NOMO-1 (cell line): ENCODE measurements around the gene FAM163A.
"Not testable (repeated sequence)": the region's sequence is repeated elsewhere in the genome, so short reads cannot be mapped to it uniquely, and the experiment has no call there.

Source experiments
- DNase-seq, 2 experiments: peaks; one replicate each; lab custom pipeline; 2025; ENCODE audit not compliant: unreplicated experiment in 2 of 2; lab: John Stamatoyannopoulos, UW

The FAM163A gene

DNA sequence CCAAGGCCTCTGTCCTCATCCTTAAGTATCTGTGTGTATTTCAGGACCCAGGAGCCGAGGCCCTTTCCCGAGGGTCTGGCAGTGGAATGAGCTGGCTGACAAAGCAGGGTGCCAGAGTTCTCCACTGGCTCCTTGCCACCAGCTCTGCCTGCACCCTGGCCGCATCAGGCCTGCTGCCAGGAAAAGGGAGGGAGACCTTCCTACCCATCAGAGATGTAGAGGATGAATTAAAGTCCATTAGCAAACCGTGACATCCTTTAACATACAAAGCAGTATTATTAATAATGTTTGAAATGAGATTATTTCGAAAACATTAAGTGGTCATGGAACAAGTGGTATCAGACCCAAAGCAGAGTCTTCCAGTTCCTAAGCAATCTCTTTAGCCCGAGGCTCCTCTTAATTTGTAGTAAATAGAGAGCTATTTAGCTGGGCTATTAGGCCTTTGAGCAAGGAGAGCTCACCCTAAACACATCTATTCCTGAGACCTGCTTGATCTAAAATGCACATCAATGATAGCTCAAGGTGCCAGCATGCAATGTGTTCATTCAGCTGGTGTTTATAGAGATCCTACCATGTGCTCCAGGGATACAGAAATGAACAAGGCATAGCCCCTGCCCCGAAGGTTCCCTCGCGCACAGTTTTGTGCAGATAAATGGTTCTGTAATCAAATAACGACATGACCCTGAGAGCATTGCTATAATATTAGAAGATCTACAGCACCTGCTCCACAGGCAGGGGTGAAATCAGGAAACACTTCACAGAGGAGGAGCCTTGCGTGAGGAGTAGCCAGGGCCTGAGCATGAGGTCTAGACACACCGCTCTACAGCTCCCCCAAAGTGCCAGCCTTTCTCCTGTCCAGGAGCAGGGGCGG, 44.0 kb downstream of the FAM163A start:
- DNase-seq, result no peak

DNA sequence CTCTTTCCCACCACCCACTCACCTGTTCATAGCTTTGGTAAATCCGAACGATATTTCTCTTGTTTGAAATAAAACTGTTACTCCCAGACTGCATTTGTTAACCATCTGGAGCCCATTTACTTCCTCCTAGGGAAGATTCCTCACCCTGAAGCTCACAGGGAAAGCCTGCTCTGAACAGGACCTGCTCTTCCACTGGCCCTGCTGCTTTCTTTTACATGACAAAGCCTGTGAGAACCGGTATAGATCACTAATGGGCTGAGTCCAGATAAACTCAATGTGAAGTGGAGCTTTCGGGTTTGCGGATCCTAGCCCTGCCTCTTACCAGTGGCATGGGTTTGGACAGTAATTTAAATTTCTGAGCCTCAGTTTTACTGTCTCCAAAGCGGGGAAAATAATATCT, 45.2 kb downstream of the FAM163A start:
- DNase-seq, result no peak

DNA sequence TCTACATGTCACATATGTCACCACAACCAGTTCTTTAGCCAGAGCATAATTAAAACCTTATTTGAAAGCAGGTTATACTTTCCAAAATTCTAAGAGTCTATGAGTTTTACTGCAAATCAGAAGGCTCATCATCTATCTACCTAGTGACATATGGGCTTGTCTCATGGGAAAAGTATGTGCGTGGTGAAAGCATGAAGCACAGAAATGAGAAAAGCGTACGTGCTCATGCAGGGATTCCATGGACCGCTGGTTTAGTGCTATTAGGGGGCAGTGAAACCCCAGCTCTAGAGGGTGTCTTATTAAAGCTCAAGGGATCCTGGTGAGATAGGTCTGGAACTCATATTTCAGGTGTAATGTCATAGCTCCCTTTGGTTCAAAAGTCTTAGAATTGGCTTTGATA, 50.2 kb downstream of the FAM163A start:
- no peak for DNase-seq

DNA sequence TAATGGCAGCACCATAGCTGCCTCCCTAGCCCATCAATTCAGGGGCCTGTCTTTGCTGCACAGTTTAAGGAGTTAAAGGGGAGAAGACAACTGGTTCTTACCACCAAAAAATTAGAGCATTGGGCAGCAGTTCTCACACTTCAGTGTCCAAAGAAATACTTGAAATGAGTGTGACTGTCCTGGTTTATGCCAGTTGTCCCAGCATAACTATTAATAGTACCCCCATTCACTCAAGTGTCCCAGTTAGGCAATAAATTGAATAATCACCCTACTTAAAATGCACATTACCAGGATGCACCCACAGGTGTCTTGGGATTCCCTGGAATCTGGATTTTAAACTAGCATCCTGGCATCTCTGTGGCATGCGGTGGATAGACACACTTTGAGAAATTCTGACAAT, 51.1 kb downstream of the FAM163A start:
- DNase-seq, result no peak

DNA sequence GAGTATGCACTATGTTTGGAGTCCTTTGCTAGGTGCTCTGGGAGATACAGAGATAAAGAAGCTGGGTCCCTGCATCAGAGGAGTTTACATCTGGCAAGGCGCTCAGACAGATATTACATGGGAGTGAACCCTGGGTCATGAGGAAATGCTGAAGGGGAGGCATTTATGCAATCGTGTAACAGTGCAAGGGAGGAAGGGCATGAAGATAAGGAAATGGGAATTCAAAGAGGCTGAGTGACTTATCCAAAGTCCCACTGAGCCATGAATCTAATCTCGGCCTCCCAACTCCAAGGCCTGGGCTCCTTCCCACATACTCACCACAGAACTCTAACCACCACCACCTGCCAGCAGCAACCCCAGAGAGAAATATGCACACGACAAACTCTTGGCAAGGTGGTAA, 51.6 kb downstream of the FAM163A start:
- DNase-seq, result peak in 1 of 2 experiments; percentile 4

DNA sequence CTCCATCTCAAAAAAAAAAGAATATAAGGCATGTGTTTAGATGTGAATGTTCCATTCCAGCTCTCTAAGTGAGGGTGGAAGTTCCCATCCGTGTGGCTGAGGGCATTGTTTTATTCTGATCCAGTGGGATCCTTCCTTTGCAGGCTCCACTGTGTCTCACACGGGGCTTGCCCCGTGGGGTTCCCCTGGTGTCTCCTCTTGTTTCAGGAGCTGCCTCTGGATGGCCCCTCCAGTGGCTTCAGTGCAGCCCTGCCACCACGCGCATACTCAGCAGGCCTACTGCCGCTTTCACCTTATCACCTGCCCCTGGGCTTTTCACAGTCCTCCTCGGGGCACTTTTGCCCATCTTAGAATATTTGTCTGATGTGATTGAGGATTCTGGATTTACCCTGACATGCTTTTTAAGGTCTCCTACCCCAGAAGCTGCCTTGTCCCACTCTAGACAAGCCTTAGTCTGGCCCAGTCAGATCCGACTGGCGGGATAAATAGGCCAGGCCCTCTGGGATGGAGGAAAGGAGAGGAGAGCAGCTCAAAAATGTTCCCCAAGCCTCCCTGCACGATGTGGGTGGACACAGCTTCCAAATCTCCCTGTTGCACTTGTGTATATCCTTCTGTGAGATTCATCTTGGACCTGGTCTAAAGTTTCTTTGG, 55.2 kb downstream of the FAM163A start:
- DNase-seq, result no peak

DNA sequence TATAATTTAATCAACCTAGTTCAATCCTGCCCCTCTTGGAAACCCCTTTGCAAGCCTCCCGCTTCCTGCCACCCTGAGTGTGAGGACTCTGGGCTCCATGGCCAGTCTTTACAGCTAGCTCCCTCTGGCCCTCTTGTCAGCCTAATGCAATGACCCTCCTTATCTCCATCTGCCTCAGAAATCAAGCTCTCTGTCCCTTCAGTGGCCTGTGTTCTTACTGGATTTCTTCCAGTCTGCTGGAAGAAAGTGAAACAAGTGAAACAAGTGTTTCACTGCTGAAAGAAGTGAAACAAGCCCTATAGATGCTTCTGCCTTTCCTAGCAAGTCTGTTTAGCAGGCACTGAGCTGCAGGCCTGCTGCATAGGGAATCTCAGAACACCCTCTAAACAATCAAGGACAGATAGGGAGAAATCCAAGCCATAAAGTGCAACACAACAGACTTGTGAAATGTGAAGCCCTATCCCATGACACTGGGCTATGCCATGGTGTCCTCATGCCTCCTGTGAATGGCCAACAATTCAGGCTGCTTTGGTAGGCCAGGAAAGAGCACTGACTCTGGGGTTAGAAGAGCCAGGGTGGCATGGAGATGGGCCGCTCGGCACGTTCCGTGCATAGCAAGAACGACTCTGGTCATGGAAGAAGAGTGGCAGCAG, 55.9 kb downstream of the FAM163A start:
- no peak for DNase-seq

DNA sequence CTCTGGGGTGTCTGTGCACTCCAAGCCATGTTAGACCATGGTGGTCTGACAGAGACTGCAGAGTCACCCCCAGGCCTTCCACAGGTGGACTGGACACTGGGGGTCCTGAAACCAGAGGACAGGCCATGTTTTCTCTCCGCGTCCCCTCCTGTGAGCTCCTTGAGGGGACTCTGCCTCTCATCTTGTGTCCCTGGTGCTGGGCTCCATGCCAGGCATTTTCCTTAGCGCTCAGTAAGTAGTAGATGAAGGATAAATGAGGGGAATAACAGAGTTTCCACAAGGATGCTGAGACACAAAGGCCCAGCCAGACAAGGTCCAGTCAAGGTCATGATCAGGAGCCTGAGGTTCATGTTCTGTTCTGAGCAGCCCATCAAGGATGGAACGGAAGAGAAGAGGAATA, 57.4 kb downstream of the FAM163A start:
- DNase-seq, result no peak

DNA sequence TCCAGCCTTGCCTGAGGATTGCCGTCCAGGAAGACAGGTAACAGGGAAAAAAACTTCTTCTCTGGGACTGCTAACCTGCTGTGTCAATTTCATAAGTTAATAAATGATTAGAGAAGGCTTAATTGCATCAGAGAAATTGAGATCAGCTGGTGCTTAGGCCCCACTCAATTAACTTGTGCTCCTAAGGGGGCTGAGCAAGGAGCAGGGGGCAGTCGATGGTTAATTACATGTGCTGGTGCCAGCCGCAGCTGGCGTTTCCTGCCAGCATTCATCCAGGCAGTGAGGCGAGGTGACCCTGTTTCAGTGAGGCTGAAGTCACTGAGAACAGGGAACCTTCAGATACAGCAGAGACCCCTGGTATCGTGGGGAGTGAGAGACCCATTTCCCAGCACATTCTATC, 60.0 kb downstream of the FAM163A start:
- no peak for DNase-seq

DNA sequence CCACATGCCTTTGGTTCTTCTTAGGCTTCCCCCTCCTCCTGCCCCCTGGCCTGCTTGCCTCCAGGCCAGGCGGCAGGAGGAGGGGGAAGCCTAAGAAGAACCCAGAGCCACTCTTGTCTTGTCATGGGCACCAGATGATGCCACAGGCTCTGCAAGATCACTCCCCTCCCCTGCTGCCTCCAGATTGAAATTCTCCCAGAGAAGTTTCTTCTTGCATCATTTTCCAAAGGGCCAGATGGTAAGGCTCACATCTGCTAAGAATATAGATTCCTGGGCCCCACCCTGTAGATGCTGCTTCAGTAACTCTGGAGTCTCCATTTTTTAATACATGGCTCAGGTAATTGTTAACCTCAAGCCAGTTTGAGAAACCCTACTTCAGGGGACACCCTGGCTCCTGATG, 60.8 kb downstream of the FAM163A start:
- no peak for DNase-seq

DNA sequence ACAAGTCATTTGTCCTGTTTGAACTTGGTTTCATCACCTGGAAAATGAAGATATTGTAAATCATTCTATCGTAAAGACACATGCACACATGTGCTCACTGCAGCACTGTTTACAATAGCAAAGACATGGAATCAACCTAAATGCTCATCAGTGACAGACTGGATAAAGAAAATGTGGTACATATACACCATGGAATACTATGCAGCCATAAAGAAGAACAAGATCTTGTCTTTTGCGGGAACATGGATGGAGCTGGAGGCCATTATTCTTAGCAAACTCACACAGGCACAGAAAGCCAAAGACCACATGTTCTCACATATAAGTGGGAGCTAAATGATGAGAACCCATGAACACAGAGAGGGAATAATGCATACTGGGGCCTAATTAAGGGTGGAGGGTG, 61.3 kb downstream of the FAM163A start:
- not testable (repeated sequence) for DNase-seq

DNA sequence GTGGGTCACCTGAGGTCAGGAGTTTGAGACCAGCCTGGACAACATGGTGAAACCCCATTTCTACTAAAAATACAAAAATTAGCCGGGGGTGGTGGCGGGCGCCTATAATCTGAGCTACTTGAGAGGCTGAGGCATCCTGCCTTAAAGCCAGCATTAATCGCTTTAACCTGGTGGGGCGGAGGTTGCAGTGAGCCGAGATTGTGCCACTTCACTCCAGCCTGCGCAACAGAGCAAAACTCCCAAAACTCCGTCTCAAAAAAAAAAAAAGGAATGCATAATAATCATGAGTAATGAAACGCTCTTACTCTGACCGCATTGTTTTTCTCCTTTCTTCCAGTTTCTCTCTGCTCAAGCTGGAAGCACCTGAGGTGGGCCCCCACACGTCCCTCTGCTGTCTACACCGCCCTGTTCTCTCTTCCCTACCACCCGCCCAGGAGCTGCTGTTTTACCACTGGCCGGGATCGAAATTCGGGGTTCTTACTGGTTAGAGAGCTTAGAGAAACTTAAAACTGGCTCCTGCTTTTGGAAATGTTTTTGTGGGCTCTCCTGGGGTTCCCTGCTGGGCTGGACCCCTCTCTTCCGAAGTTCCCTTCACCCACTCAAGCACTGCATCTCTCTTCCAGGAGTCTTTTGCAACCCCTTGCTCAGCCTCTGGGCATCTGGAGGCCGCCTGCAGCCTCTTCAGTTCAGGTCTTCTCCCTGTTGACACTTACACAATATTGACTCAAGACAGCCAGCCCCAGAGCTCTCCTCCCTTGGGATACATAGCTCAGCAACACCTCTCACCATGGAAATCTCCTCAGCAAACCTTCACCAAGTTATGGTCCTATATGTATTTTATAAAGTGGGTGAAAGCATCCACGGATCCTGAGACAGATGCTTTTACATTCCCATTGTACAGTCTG, 62.5 kb downstream of the FAM163A start:
- no peak for DNase-seq

DNA sequence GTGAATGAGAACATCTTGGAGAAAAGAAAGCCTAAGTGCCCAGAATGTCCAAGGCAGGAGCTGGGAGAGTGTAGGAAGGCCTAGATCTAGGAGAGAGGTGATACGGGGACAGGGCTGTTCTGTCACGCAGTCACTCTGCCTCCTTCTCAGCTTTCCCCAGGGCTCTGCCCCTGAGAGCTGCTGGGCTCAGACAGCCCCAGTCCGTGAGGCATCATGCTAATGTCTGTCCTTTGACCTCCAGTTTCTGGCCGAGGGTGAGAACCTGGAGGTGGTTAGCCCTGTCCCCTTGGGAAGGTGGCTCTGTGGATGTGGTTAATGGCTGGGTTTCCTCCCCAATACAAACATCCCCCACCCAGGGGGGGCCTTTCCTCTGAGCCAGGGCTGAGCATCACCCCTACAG, 63.2 kb downstream of the FAM163A start:
- no peak for DNase-seq

DNA sequence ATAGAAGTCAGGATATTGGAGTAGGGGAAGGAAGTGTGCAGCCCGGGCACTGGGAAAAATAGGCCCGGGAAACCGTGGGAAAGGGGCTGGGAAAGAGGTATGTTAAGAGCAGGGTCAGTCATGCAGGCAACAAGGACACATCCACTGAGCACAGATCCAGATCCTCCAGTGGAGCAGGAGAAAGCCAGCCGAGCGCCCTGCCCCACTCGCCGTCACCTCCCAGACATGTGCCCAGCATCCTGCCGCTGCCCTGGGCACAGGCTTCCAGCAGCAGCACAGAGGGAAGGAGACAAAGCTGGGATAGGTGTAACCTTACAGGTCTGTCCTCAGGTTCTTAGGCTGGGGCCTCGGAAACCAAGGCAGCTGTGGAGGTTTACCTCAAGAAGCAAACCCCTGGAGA, 64.2 kb downstream of the FAM163A start:
- no peak for DNase-seq

DNA sequence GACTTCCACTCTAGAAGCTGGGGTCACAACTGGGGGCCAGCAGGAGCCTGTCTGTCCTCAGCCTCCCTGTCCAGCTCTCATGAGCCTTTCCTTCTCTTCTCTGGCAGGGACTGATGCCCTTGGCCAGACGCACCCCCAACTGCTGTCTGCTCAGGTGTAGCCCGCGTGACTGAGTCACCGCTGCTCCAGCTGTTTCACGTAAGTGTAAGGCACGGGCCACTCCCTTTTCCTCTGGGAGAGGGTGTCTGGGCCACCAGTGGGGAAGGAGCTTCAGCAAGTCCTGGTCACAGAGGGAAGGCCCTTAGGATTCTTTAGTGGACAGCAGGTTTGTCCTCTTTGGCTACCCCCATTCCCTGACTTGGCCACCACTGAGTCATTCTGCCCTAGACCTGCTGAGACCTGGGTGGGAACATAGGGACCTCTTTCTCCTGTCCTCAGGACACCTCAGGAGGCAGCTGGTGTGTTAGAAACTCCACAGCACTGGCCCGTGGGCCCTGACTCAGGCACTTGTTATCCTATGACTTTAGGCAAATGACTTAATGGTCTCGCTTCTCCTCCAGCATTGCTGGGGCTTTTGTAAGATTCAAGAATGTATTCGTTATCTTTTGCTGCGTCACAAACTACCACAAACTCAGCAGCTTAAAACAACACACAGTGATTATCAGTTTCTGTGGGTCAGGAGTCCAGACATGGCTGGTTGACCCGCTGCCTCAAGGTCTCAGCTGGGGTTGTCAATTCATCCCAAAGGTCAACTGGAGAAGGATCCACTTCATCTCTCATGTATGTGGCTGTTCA, 64.8 kb downstream of the FAM163A start:
- no peak for DNase-seq

DNA sequence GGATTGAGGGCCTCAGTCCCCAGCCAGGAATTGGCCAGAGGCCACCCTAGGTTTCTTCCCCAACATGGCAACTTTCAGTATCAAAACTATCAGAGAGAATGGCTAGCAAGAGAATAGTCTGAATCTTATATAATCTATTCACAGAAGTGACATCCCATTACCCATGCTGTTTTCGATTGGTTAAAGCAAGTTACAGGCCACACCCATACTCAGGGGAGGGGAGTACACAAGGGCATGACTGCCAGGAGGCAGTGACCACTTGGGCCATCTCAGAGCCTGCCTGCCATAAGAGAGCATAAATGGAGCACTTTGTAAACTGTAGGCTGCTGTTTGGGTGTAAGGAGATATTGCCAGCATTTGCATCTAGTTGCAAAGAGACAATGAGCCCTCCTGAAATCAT, 65.4 kb downstream of the FAM163A start:
- no peak for DNase-seq

DNA sequence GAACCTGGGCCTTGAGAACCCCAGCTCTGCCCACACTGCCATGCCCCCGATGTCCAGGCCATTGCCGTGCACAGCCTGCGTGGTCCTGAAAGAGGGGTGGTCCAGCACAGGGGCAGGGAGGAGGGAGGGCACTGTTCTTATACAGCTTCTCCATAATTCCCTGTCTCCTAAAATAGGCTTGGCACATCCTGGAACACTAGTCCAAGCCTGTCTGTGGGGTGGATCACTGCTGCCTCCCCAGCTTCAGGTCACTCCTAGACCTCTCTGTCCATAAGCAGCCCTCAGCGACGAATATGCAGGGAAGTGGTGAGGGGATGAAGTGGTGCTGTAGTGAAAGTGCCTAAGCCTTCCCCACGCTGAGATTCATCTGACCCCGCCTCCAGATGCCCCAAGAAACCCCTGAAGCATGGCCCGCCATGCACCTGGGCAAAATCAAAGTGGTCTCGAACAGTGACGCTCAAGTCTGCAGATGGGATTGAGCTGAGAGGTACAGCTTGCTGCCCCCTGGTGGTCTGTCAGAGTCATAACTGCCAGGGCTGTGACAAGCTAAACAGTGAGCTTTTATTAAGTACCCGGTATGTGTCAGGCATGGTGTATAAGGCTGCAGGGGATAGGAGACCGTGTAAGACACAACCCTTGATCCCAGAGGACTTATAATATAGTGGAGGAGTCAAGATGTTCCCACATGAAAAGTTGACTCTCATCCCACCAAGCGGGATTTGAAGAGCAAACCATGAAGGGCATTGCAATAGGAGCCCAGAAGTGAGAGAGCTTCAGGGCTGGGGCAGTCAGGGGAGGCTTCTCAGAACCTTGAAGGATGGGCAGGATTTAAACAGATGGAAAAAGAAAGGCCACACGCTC, 66.6 kb downstream of the FAM163A start:
- peak; percentile 39 to 73 for DNase-seq

DNA sequence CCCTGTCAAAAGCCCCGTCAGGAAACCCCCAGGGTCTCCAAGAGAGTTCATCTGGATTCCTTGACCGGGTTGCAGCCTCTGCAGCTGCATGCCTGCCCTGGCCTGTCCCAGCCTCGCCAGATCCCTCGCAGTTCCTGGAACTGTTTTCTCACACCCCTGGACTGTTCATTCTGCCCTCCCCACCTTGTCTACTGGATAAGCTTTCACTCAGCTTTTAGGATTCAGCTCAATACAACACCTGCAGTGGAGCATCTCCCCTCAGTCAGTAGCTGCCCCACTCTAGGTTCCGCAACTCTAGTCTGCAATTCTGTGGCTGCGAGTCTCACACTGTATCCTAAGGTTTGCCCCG, 67.2 kb downstream of the FAM163A start:
- no peak for DNase-seq
